ENCODE data around the gene PBX1.
A peak's percentile ranks its signal among the peaks of the same experiment; 100 is the strongest.

The PBX1 gene

DNA sequence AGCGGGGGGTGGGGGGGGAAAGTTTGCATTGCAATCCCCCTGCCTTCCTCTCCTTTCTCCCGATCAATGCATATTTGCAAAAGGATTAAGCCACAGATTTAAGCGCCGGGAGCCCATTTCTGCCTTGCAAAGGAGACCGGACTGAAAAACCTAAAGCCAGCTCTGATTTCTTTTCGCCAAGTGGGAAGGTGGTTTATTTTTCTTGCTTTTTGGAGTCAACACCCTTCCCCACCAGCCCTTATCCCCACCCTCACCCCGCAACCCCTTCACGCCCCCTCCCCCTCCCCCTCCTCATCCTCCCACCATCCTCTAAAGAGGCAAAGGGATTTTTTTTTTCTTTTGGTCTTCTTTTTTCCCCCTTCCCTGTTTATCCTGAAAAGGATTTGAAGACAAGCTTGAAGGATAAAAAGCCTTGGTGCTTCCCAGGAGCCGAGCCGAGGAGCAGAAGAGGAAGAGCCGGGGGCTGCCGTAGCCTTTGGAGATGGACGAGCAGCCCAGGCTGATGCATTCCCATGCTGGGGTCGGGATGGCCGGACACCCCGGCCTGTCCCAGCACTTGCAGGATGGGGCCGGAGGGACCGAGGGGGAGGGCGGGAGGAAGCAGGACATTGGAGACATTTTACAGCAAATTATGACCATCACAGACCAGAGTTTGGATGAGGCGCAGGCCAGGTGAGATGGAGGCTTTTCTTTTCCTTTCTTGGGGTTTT lies 513 bp downstream of the PBX1 start:
- Histone ChIP-seq H3K9me3 (ENCODE audit: insufficient read depth, low read length, severe bottlenecking) (no peaks in the 10 kb centered on the region), H3K27ac (ENCODE audit: low read length) (no peak overlapping the region), H3K4me1 (ENCODE audit: insufficient read depth, low read length) (peaks cover 15% of the 10 kb centered on the region; the same call in 1 of the 2 replicates), H3K4me2 (ENCODE audit: insufficient read depth, low read length) (peak overlapping the region; percentile 70), H3K27me3 (ENCODE audit: insufficient read depth, low read length, poor library complexity) (peaks cover 6% of the 10 kb centered on the region), H3K9ac (ENCODE audit: low read depth, low read length) (no peak overlapping the region), H2AFZ (ENCODE audit: low read depth, low read length) (peak overlapping the region; percentile 79), H3K79me2 (ENCODE audit: insufficient read depth, low read length) (no peaks in the 10 kb centered on the region), H3K36me3 (ENCODE audit: insufficient read depth, low read length) (no peaks in the 10 kb centered on the region), H4K20me1 (ENCODE audit: insufficient read depth, low read length) (no peaks in the 10 kb centered on the region), H3K4me3 (ENCODE audit: low read depth in 1 of 2, low read length in 2 of 2) (peak overlapping the region in 1 of 2 experiments; percentile 59; a peak in 2 of 4 replicates)
- TF ChIP-seq CTCF (IDR thresholded peaks at IDR 0.05; ENCODE audit: borderline replicate concordance, extremely low read depth, low read length, poor library complexity, severe bottlenecking) (no peak), EZH2 (IDR thresholded peaks at IDR 0.05; ENCODE audit: borderline replicate concordance, low read depth, low read length, severe bottlenecking) (no peak)
- no peak for DNase-seq
- ATAC-seq (ENCODE audit: insufficient read depth, low read depth): no peak

- H3K9me3 ChIP-seq (ENCODE audit: insufficient read depth, low read length, severe bottlenecking): no peaks in the 10 kb centered on the region
- no peak overlapping the region for H3K4me3 ChIP-seq (ENCODE audit: low read depth in 1 of 2, low read length in 2 of 2)
- H3K9ac ChIP-seq (ENCODE audit: low read depth, low read length): no peak overlapping the region
- H3K27ac ChIP-seq (ENCODE audit: low read length): no peak overlapping the region
- TF ChIP-seq EZH2 (IDR thresholded peaks at IDR 0.05; ENCODE audit: borderline replicate concordance, low read depth, low read length, severe bottlenecking) (no peak), CTCF (IDR thresholded peaks at IDR 0.05; ENCODE audit: borderline replicate concordance, extremely low read depth, low read length, poor library complexity, severe bottlenecking) (no peak)
- no peak overlapping the region for H3K4me2 ChIP-seq (ENCODE audit: insufficient read depth, low read length)
- peaks cover 6% of the 10 kb centered on the region for H3K27me3 ChIP-seq (ENCODE audit: insufficient read depth, low read length, poor library complexity)
- DNase-seq: no peak
- no peaks in the 10 kb centered on the region for H3K36me3 ChIP-seq (ENCODE audit: insufficient read depth, low read length)
- peaks cover 15% of the 10 kb centered on the region; the same call in 1 of the 2 replicates for H3K4me1 ChIP-seq (ENCODE audit: insufficient read depth, low read length)
- no peaks in the 10 kb centered on the region for H4K20me1 ChIP-seq (ENCODE audit: insufficient read depth, low read length)
- no peaks in the 10 kb centered on the region for H3K79me2 ChIP-seq (ENCODE audit: insufficient read depth, low read length)
- H2AFZ ChIP-seq (ENCODE audit: low read depth, low read length): no peak overlapping the region
- ATAC-seq (ENCODE audit: insufficient read depth, low read depth): no peak
Measured at GRCh38 chr1:164560121-164560541, 1.1 kb downstream of the PBX1 start.

GRCh38 chr1:164560556-164560955 lies 1.6 kb downstream of the PBX1 start:
- no peak overlapping the region for H3K9ac ChIP-seq (ENCODE audit: low read depth, low read length)
- H2AFZ ChIP-seq (ENCODE audit: low read depth, low read length): no peak overlapping the region
- H3K27ac ChIP-seq (ENCODE audit: low read length): no peak overlapping the region
- TF ChIP-seq EZH2 (IDR thresholded peaks at IDR 0.05; ENCODE audit: borderline replicate concordance, low read depth, low read length, severe bottlenecking) (no peak), CTCF (IDR thresholded peaks at IDR 0.05; ENCODE audit: borderline replicate concordance, extremely low read depth, low read length, poor library complexity, severe bottlenecking) (no peak)
- H3K27me3 ChIP-seq (ENCODE audit: insufficient read depth, low read length, poor library complexity): peaks cover 6% of the 10 kb centered on the region
- no peak for DNase-seq
- no peaks in the 10 kb centered on the region for H3K79me2 ChIP-seq (ENCODE audit: insufficient read depth, low read length)
- H3K4me2 ChIP-seq (ENCODE audit: insufficient read depth, low read length): no peak overlapping the region
- H3K4me3 ChIP-seq (ENCODE audit: low read depth in 1 of 2, low read length in 2 of 2): no peak overlapping the region
- H3K9me3 ChIP-seq (ENCODE audit: insufficient read depth, low read length, severe bottlenecking): no peaks in the 10 kb centered on the region
- H3K36me3 ChIP-seq (ENCODE audit: insufficient read depth, low read length): no peaks in the 10 kb centered on the region
- no peak for ATAC-seq (ENCODE audit: insufficient read depth, low read depth)
- H4K20me1 ChIP-seq (ENCODE audit: insufficient read depth, low read length): no peaks in the 10 kb centered on the region
- H3K4me1 ChIP-seq (ENCODE audit: insufficient read depth, low read length): peaks cover 15% of the 10 kb centered on the region; the same call in 1 of the 2 replicates

All from DND-41 (cell line).